ENCODE results near the gene ITGA2. TPM values are rescaled to one million over a fixed set of nuclear protein-coding genes. Genes with fewer than 3 reads are reported as not detected.

ITGA2 gene
- total RNA-seq, 2 donors from 2014 or later = 1.5 to 2.3 TPM

DNA sequence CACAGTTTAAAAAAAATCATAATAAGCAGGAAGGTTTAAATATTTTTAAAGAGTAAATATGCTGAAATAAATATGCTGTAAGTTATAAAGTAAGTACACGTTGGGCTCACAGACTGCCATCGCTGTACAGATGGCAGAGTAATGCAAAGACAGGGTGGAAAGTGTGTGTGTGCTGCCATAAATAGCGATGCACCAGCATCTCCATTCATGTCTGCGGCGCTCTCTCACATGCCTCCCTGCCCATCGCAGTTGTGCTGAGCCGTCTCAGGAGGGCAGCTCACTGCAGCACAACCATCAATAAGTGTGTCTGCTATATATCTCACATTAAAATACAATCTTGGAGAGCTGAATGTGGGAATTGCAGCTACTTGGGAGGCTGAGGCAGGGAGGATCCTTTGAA is 106.1 kb downstream of the ITGA2 start:
- no peaks in the 10 kb centered on the region for H3K9me3 ChIP-seq
- H3K4me3 ChIP-seq = no peak overlapping the region
- TF ChIP-seq, protein P1, sequence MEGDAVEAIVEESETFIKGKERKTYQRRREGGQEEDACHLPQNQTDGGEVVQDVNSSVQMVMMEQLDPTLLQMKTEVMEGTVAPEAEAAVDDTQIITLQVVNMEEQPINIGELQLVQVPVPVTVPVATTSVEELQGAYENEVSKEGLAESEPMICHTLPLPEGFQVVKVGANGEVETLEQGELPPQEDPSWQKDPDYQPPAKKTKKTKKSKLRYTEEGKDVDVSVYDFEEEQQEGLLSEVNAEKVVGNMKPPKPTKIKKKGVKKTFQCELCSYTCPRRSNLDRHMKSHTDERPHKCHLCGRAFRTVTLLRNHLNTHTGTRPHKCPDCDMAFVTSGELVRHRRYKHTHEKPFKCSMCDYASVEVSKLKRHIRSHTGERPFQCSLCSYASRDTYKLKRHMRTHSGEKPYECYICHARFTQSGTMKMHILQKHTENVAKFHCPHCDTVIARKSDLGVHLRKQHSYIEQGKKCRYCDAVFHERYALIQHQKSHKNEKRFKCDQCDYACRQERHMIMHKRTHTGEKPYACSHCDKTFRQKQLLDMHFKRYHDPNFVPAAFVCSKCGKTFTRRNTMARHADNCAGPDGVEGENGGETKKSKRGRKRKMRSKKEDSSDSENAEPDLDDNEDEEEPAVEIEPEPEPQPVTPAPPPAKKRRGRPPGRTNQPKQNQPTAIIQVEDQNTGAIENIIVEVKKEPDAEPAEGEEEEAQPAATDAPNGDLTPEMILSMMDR (IDR thresholded peaks at IDR 0.05) = no peak
- no peak overlapping the region for H3K27ac ChIP-seq
- no peak for DNase-seq (ENCODE audit: low spot score)
- no peaks in the 10 kb centered on the region for H3K27me3 ChIP-seq
- H3K4me1 ChIP-seq = peaks cover 0 to 6% of the 10 kb centered on the region in 2 donors
- H3K36me3 ChIP-seq = peaks cover 28% of the 10 kb centered on the region

DNA sequence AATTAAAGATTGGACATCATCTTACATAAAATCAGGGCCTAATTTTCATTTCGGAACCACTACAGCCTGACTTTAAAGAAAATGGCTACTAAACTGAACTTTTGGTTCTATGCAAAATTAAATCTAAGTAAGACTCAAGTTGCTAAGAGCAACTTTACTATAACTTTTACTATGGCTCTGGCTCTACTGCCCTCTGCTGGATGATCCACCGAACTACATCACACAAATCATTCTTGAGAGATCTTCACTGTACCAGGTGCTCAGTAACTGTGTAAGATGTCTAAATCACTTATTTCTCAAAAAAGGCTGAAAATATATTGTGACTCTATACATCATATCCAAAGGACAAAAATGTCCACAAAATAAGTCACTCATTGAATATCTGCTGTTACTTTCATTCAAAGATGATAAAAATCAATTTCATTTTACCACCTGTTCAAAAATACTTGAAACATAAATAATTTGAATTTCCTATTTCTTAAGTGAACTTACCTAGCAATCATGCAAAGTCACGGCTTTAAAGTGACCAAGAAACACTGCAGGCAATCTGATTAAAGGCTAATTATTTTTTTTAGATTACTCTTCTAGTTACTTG is 106.9 kb downstream of the ITGA2 start:
- Histone ChIP-seq H3K4me1 (peaks cover 0 to 5% of the 10 kb centered on the region in 2 donors), H3K9me3 (no peaks in the 10 kb centered on the region), H3K36me3 (peaks cover 36% of the 10 kb centered on the region), H3K27me3 (no peaks in the 10 kb centered on the region), H3K4me3 (no peak overlapping the region), H3K27ac (no peak overlapping the region)
- peak; percentile 88 for DNase-seq (ENCODE audit: low spot score)
- TF ChIP-seq, protein P1 (IDR thresholded peaks at IDR 0.05) = peak; percentile 90

DNA sequence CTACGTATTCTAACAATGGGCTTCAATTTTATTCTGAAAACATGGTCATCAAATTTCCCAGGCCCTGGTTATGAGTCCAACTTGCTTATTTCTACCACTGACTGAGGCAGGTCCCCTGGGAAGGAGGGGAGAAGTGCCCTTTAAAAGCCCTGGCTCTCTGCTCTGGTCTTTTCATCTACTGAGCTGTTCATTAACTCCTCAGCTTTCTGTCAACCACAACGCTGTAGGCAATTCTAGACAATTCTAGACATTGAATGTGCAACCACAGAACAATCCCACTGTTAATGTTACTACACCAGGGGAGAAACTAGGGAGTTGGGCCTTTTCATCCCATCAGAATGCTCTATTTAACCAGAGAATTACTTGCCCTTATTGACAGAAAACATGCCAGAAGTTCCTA is 110.4 kb downstream of the ITGA2 start:
- Histone ChIP-seq H3K27ac (no peak overlapping the region), H3K4me3 (no peak overlapping the region), H3K9me3 (no peaks in the 10 kb centered on the region), H3K27me3 (no peaks in the 10 kb centered on the region), H3K36me3 (peaks cover 54% of the 10 kb centered on the region), H3K4me1 (no peaks in the 10 kb centered on the region)
- DNase-seq (ENCODE audit: low spot score) = no peak
- TF ChIP-seq, protein P1 (IDR thresholded peaks at IDR 0.05) = no peak

- H3K9me3 ChIP-seq = no peaks in the 10 kb centered on the region
- no peaks in the 10 kb centered on the region for H3K27me3 ChIP-seq
- no peak overlapping the region for H3K4me3 ChIP-seq
- H3K36me3 ChIP-seq = peaks cover 54% of the 10 kb centered on the region
- no peaks in the 10 kb centered on the region for H3K4me1 ChIP-seq
- no peak for DNase-seq (ENCODE audit: low spot score)
- H3K27ac ChIP-seq = no peak overlapping the region
- TF ChIP-seq, protein P1 (IDR thresholded peaks at IDR 0.05) = no peak
Observed at GRCh38 chr5:53100606-53101005, 111.5 kb downstream of the ITGA2 start.

- no peak for DNase-seq (ENCODE audit: low spot score)
- TF ChIP-seq, protein P1 (IDR thresholded peaks at IDR 0.05) = no peak
- Histone ChIP-seq H3K36me3 (peaks cover 21% of the 10 kb centered on the region), H3K9me3 (no peaks in the 10 kb centered on the region), H3K4me1 (peaks cover 0 to 21% of the 10 kb centered on the region in 2 donors), H3K27ac (no peak overlapping the region), H3K27me3 (no peaks in the 10 kb centered on the region), H3K4me3 (no peak overlapping the region)
Observed at GRCh38 chr5:53105611-53106300, 116.6 kb downstream of the ITGA2 start.
